Breast epithelium (tissue), 3 donors: Measurements from ENCODE around the gene FNDC10.
"Not testable (repeated sequence)": the region's sequence is repeated elsewhere in the genome, so short reads cannot be mapped to it uniquely, and the experiment has no call there.

Source experiments
- CTCF ChIP-seq, 3 donors: fragments of 450-650 bp; IDR thresholded peaks; one replicate each; pipeline ENCODE4 v1.5.1; 2016 to 2017; ENCODE audit warnings: antibody characterized with exemption in 3 of 3, mild to moderate bottlenecking in 3 of 3, moderate library complexity in 3 of 3
- POLR2A ChIP-seq: fragments of 450-650 bp; IDR thresholded peaks from one replicate; pipeline ENCODE4 v1.6.1; 2016; ENCODE audit warnings: antibody characterized with exemption, mild to moderate bottlenecking, moderate library complexity
- POLR2AphosphoS5 ChIP-seq, 3 donors: sonication (generic); formaldehyde crosslinking; IDR thresholded peaks; one replicate each; pipeline ENCODE4 v1.6.1; 2017; ENCODE audit warnings: antibody characterized with exemption in 3 of 3

- TF ChIP-seq CTCF (IDR thresholded peaks at IDR 0.05); POLR2AphosphoS5 (IDR thresholded peaks at IDR 0.05); POLR2A: not testable (repeated sequence)
Measured at GRCh38 chr1:1556961-1557360, 43.0 kb downstream of the FNDC10 start.
